ENCODE results near the gene AXIN2. TPM values are rescaled to one million over a fixed set of nuclear protein-coding genes. Genes with fewer than 3 reads are reported as not detected.

AXIN2 gene
- total RNA-seq, 4 donors from 2014 or later, result 17.6 to 87.6 (median 23.8) TPM

DNA sequence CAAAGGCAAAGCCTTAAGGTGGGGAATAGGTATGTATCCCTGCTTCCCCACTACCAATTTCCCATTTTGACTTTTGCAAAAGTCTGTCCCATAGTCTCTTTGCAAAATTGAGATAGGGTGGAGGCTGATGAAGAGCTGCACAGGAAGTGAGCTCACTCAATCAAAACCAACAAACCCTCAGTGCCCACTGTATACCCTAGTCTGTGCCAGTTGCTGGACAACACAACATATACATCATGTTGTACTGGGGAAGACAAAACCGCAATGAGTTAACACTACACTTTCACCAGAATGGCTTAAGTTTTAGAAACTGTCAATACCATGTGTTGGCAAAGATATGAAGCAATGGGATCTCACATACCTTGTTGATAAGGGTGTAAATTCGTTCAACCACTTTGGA, 40.4 kb upstream of the AXIN2 start:
- Histone ChIP-seq H3K27me3 (no peaks in the 10 kb centered on the region), H3K4me1 (no peaks in the 10 kb centered on the region), H3K36me3 (no peaks in the 10 kb centered on the region), H3K9me3 (no peaks in the 10 kb centered on the region), H3K27ac (no peak overlapping the region), H3K4me3 (no peak overlapping the region)
- intact Hi-C loops (cut with DNase I; ENCODE audit: low total_unique reads), result no loop called here
- no peak for DNase-seq
- in situ Hi-C loops (cut with MboI; ENCODE audit: low pct_ligation_motif_present in 1 of 4, low pct_unique_long_range_greater_than_20kb in 1 of 4, low sequenced_read_pairs in 3 of 4), result no loop called here
- WGBS, 2 donors (ENCODE audit: low coverage in 1 of 2), result 73 to 100% methylated on average over 1 to 2 of the region's 2 CpGs
- no peak for TF ChIP-seq EP300 (IDR thresholded peaks at IDR 0.05; ENCODE audit: low read depth)
- TF ChIP-seq, protein P1, sequence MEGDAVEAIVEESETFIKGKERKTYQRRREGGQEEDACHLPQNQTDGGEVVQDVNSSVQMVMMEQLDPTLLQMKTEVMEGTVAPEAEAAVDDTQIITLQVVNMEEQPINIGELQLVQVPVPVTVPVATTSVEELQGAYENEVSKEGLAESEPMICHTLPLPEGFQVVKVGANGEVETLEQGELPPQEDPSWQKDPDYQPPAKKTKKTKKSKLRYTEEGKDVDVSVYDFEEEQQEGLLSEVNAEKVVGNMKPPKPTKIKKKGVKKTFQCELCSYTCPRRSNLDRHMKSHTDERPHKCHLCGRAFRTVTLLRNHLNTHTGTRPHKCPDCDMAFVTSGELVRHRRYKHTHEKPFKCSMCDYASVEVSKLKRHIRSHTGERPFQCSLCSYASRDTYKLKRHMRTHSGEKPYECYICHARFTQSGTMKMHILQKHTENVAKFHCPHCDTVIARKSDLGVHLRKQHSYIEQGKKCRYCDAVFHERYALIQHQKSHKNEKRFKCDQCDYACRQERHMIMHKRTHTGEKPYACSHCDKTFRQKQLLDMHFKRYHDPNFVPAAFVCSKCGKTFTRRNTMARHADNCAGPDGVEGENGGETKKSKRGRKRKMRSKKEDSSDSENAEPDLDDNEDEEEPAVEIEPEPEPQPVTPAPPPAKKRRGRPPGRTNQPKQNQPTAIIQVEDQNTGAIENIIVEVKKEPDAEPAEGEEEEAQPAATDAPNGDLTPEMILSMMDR (IDR thresholded peaks at IDR 0.05), result no peak
- no peak for TF ChIP-seq POLR2AphosphoS5 (IDR thresholded peaks at IDR 0.05)
- no peak for TF ChIP-seq POLR2A (IDR thresholded peaks at IDR 0.05)

GRCh38 chr17:65601145-65601544, 39.7 kb upstream of the AXIN2 start:
- no peaks in the 10 kb centered on the region for H3K4me1 ChIP-seq
- no peak for DNase-seq
- intact Hi-C loops (cut with DNase I; ENCODE audit: low total_unique reads) (no loop called here), in situ Hi-C loops (cut with MboI; ENCODE audit: low pct_ligation_motif_present in 1 of 4, low pct_unique_long_range_greater_than_20kb in 1 of 4, low sequenced_read_pairs in 3 of 4) (no loop called here)
- no peak overlapping the region for H3K27ac ChIP-seq
- H3K27me3 ChIP-seq, result no peaks in the 10 kb centered on the region
- 87% methylated on average over 1 of the region's 1 CpG; no CpG with 5 or more reads in 1 of the 2 donors for WGBS, 2 donors (ENCODE audit: low coverage in 1 of 2)
- no peaks in the 10 kb centered on the region for H3K36me3 ChIP-seq
- H3K9me3 ChIP-seq, result no peaks in the 10 kb centered on the region
- no peak overlapping the region for H3K4me3 ChIP-seq
- no peak for TF ChIP-seq EP300 (IDR thresholded peaks at IDR 0.05; ENCODE audit: low read depth)
- no peak for TF ChIP-seq POLR2AphosphoS5 (IDR thresholded peaks at IDR 0.05)
- TF ChIP-seq, protein P1 (IDR thresholded peaks at IDR 0.05), result no peak
- no peak for TF ChIP-seq POLR2A (IDR thresholded peaks at IDR 0.05)

DNA sequence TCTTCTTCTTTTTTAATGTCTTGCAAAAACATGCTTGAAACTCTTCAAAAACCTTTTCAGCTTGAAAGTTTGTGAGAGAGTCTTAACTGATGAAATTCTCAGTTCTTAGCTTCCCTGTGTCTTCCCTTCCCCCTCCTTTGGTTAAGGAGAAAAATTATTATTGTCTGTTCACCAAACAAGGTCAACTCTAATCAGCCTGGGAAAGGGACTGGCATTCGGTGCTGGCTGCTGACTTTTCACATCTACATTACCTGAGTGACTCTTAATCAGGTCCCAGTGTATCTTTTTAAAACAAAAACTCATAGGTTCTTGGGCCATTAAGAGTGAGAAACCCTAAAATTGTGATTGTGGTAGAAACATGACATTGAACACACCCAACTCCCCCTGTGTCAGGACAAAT, 39.1 kb upstream of the AXIN2 start:
- H3K9me3 ChIP-seq, result no peaks in the 10 kb centered on the region
- DNase-seq, result no peak
- TF ChIP-seq, protein P1 (IDR thresholded peaks at IDR 0.05), result no peak
- no peak for TF ChIP-seq EP300 (IDR thresholded peaks at IDR 0.05; ENCODE audit: low read depth)
- no peak for TF ChIP-seq POLR2A (IDR thresholded peaks at IDR 0.05)
- no peak for TF ChIP-seq POLR2AphosphoS5 (IDR thresholded peaks at IDR 0.05)
- 58 to 60% methylated on average over 1 of the region's 1 CpG for WGBS, 2 donors (ENCODE audit: low coverage in 1 of 2)
- no peaks in the 10 kb centered on the region for H3K27me3 ChIP-seq
- no peaks in the 10 kb centered on the region for H3K36me3 ChIP-seq
- in situ Hi-C loops (cut with MboI; ENCODE audit: low pct_ligation_motif_present in 1 of 4, low pct_unique_long_range_greater_than_20kb in 1 of 4, low sequenced_read_pairs in 3 of 4), result no loop called here
- intact Hi-C loops (cut with DNase I; ENCODE audit: low total_unique reads), result no loop called here
- no peak overlapping the region for H3K4me3 ChIP-seq
- H3K4me1 ChIP-seq, result no peaks in the 10 kb centered on the region
- no peak overlapping the region for H3K27ac ChIP-seq

DNA sequence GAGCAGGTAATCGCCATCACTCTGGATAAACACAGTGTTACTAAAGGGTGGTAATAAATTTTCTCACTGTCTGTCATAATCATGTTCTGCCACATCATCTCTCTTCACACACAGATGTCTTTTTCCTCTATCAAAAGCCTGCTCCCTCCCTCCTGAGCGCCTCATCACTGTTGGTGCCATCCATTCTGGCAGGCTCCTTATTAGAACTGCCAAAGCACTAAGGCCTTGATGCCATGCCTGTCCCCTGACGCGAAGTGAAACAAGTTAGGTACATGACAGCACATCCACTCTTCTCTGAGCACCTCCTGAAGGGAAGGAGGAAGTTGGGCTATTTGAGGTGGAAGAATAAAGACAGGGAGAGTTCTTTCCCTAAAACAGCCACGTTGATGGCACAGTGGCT, 38.2 kb upstream of the AXIN2 start:
- 74 to 79% methylated on average over 4 to 5 of the region's 5 CpGs for WGBS, 2 donors (ENCODE audit: low coverage in 1 of 2)
- no peak for DNase-seq
- no peaks in the 10 kb centered on the region for H3K27me3 ChIP-seq
- H3K27ac ChIP-seq, result no peak overlapping the region
- intact Hi-C loops (cut with DNase I; ENCODE audit: low total_unique reads), result loop anchor here (2.0 kb wide), 1 partner anchor 201 kb away; no protein-coding TSS in a partner anchor
- peaks cover 0 to 1% (median under 1%) of the 10 kb centered on the region in 4 donors for H3K4me1 ChIP-seq
- H3K9me3 ChIP-seq, result no peaks in the 10 kb centered on the region
- TF ChIP-seq EP300 (IDR thresholded peaks at IDR 0.05; ENCODE audit: low read depth) (no peak), POLR2A (IDR thresholded peaks at IDR 0.05) (no peak), POLR2AphosphoS5 (IDR thresholded peaks at IDR 0.05) (no peak)
- TF ChIP-seq, protein P1 (IDR thresholded peaks at IDR 0.05), result no peak
- no peak overlapping the region for H3K4me3 ChIP-seq
- in situ Hi-C loops (cut with MboI; ENCODE audit: low pct_ligation_motif_present in 1 of 4, low pct_unique_long_range_greater_than_20kb in 1 of 4, low sequenced_read_pairs in 3 of 4), result no loop called here
- H3K36me3 ChIP-seq, result no peaks in the 10 kb centered on the region
